Esophagus mucosa (tissue), 1 donor: ENCODE data around the gene CNGA4. TPM values are rescaled to one million over a fixed set of nuclear protein-coding genes. Genes with fewer than 3 reads are reported as not detected.
A peak's percentile ranks its signal among the peaks of the same experiment; 100 is the strongest.
"Not testable (repeated sequence)": the region's sequence is repeated elsewhere in the genome, so short reads cannot be mapped to it uniquely, and the experiment has no call there.

Experiments
- ATAC-seq: fragments of 200-7000 bp; cut with Tn5 transposase; one replicate; pipeline ENCODE4 v1.9.1; 2020
- total RNA-seq: library from RNA; stranded (reverse); gene quantifications from one replicate; pipeline ENCODE4 v1.2.4, GENCODE V29; 2023
- donor health status: DM: yes; HTN: yes; CAD: no.

Gene CNGA4
- total RNA-seq, 1 donor from 2014 or later, result 0.08 TPM

DNA sequence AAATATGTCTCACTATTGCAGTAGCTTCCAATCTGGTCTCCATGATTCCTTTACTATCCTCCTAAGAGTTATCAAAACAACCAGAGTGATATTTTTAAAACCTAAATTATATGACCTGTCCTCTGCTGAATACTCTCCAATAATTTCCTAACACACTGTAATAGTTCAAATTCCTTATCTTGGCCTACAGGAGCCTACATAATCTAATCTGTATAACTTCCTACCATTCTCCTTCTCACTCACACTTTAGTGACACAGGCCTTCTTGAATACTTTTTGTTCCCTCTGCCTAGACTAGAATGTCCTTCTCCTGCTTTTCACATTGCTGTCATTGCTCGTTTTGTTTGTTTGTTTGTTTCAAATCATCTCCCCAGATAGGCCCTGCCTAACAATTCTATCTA is 13.9 kb upstream of the CNGA4 start:
- no peak for ATAC-seq

DNA sequence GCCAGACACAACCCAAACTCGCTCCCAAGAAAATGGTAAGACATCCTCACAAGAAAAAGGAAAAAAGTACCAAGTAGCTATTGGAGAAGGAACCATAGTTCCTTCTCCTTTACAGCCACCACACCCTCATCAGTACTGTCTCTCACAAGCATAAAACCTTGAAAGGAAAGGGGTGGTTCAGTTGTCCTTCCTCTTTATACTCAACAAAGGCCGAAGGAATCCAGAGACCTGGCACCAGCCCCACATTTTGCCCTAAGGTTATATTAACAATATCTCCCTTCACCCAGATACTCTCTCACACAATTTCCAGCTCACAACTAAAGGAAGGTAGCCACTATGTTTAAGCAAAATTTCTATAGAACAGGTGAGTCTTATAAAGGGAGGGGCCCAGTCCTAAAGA is 13.0 kb upstream of the CNGA4 start:
- ATAC-seq, result peak; percentile 36

- ATAC-seq, result no peak
Observed at GRCh38 chr11:6228520-6228919, 10.4 kb upstream of the CNGA4 start.

- no peak for ATAC-seq
Observed at GRCh38 chr11:6229911-6230310, 9.0 kb upstream of the CNGA4 start.

GRCh38 chr11:6232899-6233298 is 6.0 kb upstream of the CNGA4 start:
- no peak for ATAC-seq

DNA sequence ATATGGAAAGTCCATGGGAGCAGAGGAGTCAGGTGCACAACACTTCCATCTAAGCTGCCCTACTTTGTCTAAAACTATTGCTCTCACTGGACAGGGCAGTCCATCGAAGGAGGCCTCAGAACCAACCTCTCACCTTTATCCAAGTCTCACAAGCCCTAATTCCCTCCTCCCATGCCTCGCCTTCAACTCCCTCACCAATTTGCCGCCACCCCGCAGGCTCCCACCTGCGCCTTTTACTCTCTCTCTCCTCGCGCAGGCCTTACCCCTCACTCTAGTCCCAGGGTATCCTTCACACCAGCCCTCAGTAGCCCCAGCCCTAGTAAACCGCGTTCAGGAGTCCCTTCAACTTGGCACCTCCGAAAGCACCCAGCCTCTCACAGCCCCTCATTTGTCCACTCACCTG is 4.9 kb upstream of the CNGA4 start:
- ATAC-seq, result peak; percentile 0

DNA sequence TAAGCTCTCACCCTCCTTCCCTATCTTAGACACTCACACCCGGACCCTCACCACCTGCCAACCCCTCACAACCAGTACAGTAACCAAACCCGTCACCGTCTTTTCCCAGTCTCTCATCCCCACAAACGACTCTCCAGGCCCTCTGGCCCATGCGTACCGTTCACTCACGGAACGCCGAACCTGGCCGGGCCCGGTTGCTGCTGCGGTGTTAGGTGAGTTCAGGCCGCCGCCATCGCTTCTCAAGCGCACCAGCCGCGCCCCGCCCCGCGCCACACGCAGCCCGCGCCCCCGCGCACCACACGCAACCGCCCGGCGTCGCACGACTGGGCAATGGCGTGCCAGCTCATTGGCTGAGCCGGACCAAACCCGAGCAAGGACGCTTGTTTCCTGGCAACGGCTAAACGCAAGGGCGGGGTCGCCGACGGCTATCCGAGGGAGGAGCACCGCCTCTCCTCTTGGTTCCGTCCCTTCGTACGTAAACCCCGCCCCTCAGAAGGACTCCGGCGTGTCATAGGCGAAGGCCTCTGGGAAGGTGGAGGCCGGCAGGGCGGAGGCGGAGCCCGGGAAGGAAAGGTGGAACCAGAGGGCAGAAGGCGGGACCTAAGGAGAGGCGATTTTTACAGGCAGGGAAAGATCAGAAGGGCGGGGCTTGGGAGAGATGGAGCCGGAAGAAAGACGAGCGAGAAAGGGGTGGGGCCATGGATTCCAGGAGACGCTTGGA is 4.3 kb upstream of the CNGA4 start, which contains the start of gene FHIP1B:
Gene FHIP1B, minus strand, starts transcription at position 250 of the 721 bp plus-strand sequence. CDS start 10,120 bp downstream, outside the sequence.
- ATAC-seq, result peak; percentile 99

DNA sequence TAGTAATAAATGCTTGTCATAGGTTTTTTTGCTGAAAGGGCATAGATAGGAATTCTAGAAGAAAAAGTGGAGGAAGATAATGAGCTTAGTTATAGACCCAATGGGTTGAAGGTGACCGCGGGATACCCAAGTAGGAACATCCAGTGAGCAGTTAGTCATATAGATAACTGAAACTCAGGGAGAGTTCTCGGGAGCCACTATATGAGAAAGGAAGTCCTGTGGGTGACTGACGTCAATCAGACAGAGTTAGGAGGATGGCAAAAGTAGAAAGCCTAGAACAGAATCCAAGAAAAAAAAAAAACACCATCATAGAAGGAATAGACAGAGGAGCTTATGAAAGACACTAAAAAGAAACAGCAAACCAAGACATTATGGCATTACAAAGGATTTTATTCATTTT is 1.6 kb upstream of the CNGA4 start:
- no peak for ATAC-seq

GRCh38 chr11:6237761-6238302 is 1.1 kb upstream of the CNGA4 start:
- no peak for ATAC-seq

DNA sequence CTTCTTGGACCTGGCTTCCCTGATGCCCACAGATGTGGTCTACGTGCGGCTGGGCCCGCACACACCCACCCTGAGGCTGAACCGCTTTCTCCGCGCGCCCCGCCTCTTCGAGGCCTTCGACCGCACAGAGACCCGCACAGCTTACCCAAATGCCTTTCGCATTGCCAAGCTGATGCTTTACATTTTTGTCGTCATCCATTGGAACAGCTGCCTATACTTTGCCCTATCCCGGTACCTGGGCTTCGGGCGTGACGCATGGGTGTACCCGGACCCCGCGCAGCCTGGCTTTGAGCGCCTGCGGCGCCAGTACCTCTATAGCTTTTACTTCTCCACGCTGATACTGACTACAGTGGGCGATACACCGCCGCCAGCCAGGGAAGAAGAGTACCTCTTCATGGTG is 1.2 kb downstream of the CNGA4 start:
- no peak for ATAC-seq

DNA sequence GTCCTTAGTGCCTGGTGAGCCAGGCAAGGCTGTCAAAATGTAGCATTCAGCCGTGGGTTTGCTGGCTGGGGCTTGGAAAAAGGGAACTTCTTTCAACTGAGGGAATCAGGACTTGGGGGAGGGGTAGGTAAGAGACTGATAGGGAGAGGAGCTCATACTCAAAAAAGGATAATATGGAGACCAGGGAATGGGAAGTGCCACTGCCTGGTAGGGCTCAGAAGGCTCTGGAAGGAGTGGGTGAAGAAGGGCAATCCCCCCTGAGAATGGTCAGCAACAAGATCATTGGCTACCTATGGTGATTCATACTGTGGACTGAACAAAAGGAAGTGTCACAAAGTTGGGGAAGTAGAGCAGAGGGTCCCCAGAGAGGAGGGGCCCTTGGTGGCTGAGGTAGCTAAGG is 1.9 kb downstream of the CNGA4 start:
- no peak for ATAC-seq

GRCh38 chr11:6241316-6241715 is 2.4 kb downstream of the CNGA4 start:
- ATAC-seq, result no peak

GRCh38 chr11:6245536-6245935 is 6.6 kb downstream of the CNGA4 start:
- peak; percentile 58 for ATAC-seq

- peak; percentile 32 for ATAC-seq
Observed at GRCh38 chr11:6248248-6248647, 9.4 kb downstream of the CNGA4 start.

DNA sequence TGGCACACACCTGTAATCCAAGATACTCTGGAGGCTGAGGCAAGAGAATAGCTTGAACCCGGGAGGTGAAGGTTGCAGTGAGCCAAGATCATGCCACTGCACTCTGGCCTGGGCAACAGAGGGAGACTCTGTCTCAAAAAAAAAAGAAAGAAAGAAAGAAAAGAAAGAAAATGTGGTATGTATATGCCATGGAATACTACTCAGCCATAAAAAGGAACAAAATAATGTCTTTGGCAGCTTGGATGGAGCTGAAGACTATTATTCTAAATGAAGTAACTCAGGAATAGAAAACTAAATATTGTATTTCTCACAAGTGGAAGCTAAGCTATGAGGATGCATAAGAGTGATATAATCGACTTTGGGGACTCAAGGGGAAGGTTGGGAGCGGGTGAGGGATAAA is 10.0 kb downstream of the CNGA4 start:
- not testable (repeated sequence) for ATAC-seq

- peak; percentile 69 for ATAC-seq
Observed at GRCh38 chr11:6249770-6250555, 11.1 kb downstream of the CNGA4 start.

- ATAC-seq, result peak; percentile 87
Observed at GRCh38 chr11:6251120-6251733, 12.3 kb downstream of the CNGA4 start.

- ATAC-seq, result no peak
Observed at GRCh38 chr11:6251990-6252473, 13.1 kb downstream of the CNGA4 start.

GRCh38 chr11:6253197-6253596 is 14.3 kb downstream of the CNGA4 start:
- no peak for ATAC-seq

DNA sequence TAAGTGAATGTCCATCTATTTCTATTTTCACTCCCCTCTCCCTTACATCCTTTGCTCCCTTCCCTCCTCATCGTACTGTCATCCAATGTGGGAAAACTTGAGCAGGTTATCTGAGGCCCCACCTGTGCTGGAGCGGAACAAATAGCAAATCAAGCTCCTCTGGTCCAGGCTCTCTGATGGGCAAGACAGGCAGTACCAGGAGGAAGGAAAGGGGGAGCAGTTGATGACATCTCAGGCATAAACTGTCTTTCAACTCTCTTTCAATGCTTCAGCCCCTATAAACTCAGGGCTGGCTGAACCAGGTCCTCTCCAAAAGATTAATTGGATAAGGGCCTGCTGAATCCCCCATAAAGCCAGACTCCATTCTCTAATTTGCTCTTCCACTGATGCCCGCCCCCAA is 19.3 kb downstream of the CNGA4 start:
- ATAC-seq, result no peak

- ATAC-seq, result peak; percentile 12
Observed at GRCh38 chr11:6258571-6259081, 19.7 kb downstream of the CNGA4 start.

DNA sequence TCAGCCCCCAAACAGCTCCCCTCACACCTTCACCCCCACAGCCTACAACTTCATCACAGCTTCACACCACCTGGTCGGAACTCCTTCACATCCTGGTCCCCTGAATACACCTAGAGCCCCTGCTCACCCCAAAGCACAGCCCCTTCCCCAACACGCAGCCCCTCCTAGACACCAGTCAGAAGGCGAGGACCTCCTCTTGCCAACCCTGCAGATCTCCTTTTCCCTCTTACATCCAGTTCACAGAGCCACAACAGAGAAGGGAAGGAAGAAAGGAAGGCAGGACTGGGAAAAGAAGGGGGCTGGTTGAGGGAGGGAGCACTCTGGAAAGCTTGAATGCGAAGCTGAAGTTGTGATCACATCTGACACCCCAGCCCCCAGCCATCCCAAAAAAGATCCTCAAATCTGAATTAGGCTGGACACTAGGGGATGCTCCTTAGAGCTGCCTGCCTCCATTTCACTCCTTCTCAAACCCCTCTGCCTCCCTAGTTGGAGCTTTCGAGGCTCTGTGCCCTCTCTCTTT is 21.4 kb downstream of the CNGA4 start:
- no peak for ATAC-seq

DNA sequence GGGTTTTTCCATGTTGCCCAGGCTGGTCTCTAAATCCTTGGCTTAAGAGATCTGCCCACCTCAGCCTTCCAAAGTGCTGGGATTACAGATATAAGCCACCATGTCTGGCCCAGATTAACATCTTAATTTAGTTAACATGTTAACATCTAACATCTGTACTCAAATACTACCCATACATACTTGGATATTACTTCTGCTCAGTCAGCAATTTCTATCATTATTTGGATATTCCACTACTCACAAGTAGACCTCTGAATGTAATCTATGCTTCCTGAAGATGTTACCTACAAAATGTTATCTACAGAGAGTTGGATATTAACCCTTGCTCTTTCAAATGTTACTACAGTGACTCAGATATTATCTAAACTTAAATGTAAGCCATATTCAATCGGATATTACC is 24.8 kb downstream of the CNGA4 start:
- no peak for ATAC-seq
